Activated naive CD8-positive, alpha-beta T cell treated with anti-CD3 and anti-CD28 coated beads, Interleukin-2, amount 10 ng/mL, durations not matched to agents 7 days and 5 days (primary cell): ENCODE data around the gene CRYGB. TPM values are rescaled to one million over a fixed set of nuclear protein-coding genes. Genes with fewer than 3 reads are reported as not detected.
"Not testable (repeated sequence)": the region's sequence is repeated elsewhere in the genome, so short reads cannot be mapped to it uniquely, and the experiment has no call there.

Experiments
- ATAC-seq: fragments of 150-1000 bp; cut with Tn5 transposase; one replicate; pipeline ENCODE4 v1.10.0; 2021; ENCODE audit warnings: low read depth, moderate library complexity
- POLR2A ChIA-PET: fragments of 350-600 bp; sonication (Branson Sonifier 250); formaldehyde crosslinking; loops from one replicate; lab custom pipeline; 2021; ENCODE audit warnings: antibody characterized with exemption; lab: Charles Lee
- DNase-seq: peaks from one replicate; pipeline ENCODE4 v3.0.0; 2021
- H3K27ac Mint-ChIP-seq: one replicate; pipeline ENCODE4 v1.8.0; 2022; ENCODE audit warnings: mild to moderate bottlenecking, mixed read lengths
- H3K27me3 Mint-ChIP-seq: one replicate; pipeline ENCODE4 v1.8.0; 2022; ENCODE audit warnings: mild to moderate bottlenecking, moderate library complexity, mixed read lengths
- H3K36me3 Mint-ChIP-seq: one replicate; pipeline ENCODE4 v1.8.0; 2021; ENCODE audit warnings: mild to moderate bottlenecking, mixed read lengths
- H3K4me1 Mint-ChIP-seq: one replicate; pipeline ENCODE4 v1.8.0; 2021; ENCODE audit warnings: mixed read lengths
- H3K4me3 Mint-ChIP-seq: one replicate; pipeline ENCODE4 v1.8.0; 2022; ENCODE audit warnings: mild to moderate bottlenecking, moderate library complexity, mixed read lengths
- H3K9me3 Mint-ChIP-seq: one replicate; pipeline ENCODE4 v1.8.0; 2021; ENCODE audit warnings: mixed read lengths
- total RNA-seq, 2 experiments: library from RNA; stranded (reverse); gene quantifications; one replicate each; pipeline ENCODE4 v1.2.3, GENCODE V29; 2021

CRYGB gene
- total RNA-seq, 2 experiments from 2014 or later = not detected

DNA sequence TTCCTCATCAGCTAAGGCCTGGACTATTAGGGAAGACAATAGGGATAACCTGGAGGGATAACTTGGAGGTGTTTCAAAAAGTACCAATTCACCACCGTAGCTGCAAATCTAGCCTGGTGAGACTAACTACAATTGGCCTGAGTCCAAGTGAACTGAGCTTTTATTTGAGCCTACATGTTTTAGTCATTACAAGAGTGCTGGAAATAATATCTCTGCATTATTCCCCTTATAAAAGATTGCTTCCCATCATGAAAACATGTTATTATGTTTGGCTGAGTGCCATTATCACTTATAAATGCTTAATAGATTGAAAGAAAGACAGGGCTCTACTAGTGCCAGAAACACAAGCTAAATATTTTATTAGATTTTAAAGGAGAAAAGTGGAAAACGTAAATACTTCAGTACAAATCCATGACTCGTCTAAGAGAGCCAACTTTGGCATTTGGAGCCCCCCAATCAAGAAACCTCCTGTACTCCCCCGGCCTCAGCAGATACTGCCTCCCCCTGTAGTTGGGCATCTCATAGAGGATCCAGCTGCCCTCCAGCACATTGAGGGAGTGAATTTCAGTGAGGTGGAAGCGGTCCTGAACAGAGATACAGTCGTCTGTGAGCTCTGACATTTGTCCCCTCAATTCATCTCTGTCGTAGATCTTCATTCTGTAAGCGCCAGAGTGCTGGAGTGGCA, 3.6 kb downstream of the CRYGB start:
- no peak for DNase-seq
- Mint-ChIP-seq H3K36me3 (peaks cover 4% of the 10 kb centered on the region), H3K27ac (no peak overlapping the region), H3K4me3 (no peak overlapping the region), H3K4me1 (no peaks in the 10 kb centered on the region), H3K9me3 (peaks cover 3% of the 10 kb centered on the region), H3K27me3 (no peaks in the 10 kb centered on the region)
- no peak for ATAC-seq
- POLR2A ChIA-PET = no interaction called here

DNA sequence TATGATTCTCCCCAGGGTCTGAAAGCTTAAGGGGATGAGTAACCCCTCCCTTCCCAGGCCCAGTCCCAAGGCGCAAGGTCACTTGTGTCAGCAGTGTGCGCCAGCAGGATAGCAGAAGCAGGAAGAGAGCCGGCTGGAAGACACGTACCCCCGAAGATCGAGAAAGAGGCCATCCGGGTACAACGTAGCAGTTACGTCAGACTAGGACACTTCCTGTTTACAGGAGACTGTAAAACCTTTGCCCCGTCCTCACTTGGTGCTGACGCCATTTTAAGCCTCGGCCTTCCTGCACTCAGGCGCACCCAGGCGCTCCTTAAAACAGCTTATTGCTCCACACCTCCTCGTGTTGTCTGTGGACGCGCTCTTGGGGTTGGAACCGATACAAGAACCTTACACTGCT, 6.5 kb downstream of the CRYGB start:
- Mint-ChIP-seq H3K27me3 (no peaks in the 10 kb centered on the region), H3K9me3 (peaks cover 3% of the 10 kb centered on the region), H3K36me3 (peaks cover 5% of the 10 kb centered on the region), H3K27ac (no peak overlapping the region), H3K4me3 (no peak overlapping the region), H3K4me1 (peaks cover 11% of the 10 kb centered on the region)
- no peak for ATAC-seq
- DNase-seq = no peak
- POLR2A ChIA-PET = no interaction called here

DNA sequence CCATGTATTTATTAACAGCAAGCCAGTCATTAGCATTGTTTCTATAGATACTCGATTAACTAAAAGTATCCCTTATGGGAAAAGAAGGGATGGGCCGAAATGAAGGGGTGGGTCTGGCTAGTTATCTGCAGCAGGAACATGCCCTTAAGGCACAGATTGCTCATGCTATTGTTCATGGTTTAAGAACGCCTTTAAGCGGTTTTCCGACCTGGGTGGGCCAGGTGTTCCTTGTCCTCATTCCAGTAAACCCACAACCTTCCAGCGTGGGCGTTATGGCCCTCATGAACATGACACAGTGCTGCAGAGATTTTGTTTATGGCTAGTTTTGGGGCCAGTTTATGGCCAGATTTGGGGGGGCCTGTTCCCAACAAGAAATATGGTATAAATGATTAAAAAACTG, 7.6 kb downstream of the CRYGB start:
- H3K27me3 Mint-ChIP-seq, DNase-seq, POLR2A ChIA-PET, H3K27ac Mint-ChIP-seq, H3K4me3 Mint-ChIP-seq, ATAC-seq, H3K36me3 Mint-ChIP-seq, H3K9me3 Mint-ChIP-seq: not testable (repeated sequence)
- peaks cover 11% of the 10 kb centered on the region for H3K4me1 Mint-ChIP-seq

DNA sequence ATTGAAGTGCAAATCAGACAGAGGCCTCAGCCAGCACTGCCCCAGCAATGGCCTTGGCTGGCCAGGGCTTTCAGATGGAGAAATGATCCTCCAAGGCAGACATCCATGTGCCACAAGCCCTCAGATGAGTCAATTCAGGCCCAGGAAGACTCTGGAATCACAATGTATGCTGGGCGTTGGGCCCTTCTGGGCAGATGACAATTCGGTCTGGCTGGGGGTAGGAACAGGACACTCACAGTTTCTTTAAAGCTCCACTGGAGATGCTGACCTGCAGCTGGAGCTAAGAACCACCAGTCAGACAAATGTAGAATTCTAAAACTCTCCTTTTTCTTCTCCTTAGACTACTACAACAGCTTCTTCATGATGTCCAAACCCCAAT, 9.3 kb downstream of the CRYGB start:
- ATAC-seq = no peak
- H3K4me3 Mint-ChIP-seq = no peak overlapping the region
- no peak for DNase-seq
- POLR2A ChIA-PET = no interaction called here
- peaks cover 3% of the 10 kb centered on the region for H3K9me3 Mint-ChIP-seq
- peak overlapping the region; percentile 31 for H3K27ac Mint-ChIP-seq
- H3K36me3 Mint-ChIP-seq = peaks cover 5% of the 10 kb centered on the region
- H3K4me1 Mint-ChIP-seq = peaks cover 11% of the 10 kb centered on the region
- peaks cover 12% of the 10 kb centered on the region for H3K27me3 Mint-ChIP-seq

DNA sequence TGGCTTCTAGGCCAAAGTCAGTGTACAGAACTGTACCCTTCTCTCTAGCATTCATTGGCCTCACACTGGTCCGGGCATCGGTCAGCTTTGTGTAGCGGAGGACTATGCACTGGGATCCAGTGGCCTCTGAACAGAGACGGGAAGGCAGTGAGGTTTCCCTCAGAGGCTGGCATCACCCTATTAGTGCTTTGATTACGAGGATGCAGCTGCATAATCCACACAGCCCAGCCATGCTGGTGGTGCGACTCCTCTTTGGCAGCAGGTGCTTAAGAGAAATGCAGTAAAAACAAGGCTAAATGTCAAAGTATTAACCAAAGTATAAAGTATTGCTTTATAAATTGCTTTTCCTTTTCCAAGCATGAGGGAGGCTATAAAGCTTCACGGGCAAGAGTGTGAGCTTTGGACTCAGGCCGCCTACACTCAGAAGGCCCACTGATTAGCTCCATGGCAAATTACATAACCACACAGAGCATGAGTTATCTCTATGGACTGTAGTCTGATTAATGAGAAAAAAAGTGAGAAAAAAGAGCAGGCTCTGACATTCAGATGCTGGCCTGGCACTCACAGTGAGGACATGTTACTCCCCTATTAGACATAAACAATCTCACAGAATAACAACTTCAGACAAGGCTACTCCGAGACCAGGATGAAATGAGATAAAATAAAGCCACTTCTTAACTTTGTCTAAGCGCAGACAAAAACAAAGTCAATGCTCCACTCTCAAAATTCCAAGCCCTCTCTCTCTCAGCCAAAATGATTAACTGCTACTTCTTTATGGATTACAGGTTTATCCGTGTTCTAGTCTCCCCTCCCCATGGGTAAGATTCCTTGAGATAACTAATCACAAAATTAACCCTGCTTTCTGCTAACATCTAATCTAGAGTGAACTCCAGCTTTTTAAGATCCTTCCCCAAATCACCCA, 9.9 kb downstream of the CRYGB start:
- peaks cover 5% of the 10 kb centered on the region for H3K36me3 Mint-ChIP-seq
- DNase-seq = no peak
- H3K27ac Mint-ChIP-seq = peak overlapping the region; percentile 31
- no peak for ATAC-seq
- peaks cover 12% of the 10 kb centered on the region for H3K27me3 Mint-ChIP-seq
- H3K9me3 Mint-ChIP-seq = peaks cover 3% of the 10 kb centered on the region
- no peak overlapping the region for H3K4me3 Mint-ChIP-seq
- POLR2A ChIA-PET = no interaction called here
- H3K4me1 Mint-ChIP-seq = peaks cover 11% of the 10 kb centered on the region

DNA sequence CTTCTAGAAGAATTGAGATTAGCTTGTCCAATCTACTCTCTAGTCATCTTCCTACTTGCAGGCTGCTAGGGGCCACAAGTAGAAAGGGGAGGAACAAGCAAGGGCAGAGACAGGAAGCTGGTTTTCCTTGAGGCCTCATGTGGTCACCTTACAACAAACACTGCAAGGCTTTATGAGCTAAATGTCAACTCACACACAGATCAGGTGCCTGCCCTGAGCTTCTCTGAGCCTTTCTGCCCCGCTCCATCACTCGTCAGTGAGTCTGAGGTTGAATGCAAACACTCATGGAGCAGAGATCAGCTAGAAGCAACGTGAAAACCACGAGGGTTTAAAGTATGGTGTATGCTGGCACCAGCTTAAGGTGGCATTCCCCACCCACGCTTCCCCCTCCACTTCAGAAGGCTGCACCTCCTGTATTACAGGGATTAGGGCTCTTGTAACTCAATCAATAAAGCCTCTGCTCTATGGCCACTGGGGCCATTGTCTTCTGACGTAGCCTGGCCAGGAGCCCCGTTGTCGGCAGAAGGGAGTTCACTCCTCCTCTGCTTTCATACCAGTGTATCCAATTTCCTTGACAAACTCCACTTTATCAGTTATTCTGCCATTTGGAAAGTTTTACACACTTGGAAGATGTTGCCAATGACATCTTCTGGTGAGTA, 10.9 kb downstream of the CRYGB start:
- Mint-ChIP-seq H3K27me3 (peaks cover 12% of the 10 kb centered on the region), H3K4me1 (peaks cover 11% of the 10 kb centered on the region), H3K4me3 (peak overlapping the region; percentile 64), H3K36me3 (peaks cover 5% of the 10 kb centered on the region), H3K9me3 (peaks cover 3% of the 10 kb centered on the region), H3K27ac (peak overlapping the region; percentile 73)
- ATAC-seq = peak; percentile 96
- POLR2A ChIA-PET = no interaction called here
- DNase-seq = no peak

DNA sequence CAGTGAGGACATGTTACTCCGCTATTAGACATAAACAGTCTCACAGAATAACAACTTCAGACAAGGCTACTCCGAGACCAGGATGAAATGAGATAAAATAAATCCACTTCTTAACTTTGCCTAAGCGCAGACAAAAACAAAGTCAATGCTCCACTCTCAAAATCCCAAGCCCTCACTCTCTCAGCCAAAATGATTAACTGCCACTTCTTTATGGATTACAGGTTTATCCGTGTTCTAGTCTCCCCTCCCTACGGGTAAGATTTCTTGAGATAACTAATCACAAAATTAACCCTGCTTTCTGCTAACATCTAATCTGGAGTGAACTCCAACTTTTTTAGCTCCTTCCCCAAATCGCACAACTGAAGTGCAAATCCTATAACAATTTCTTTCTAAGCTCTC, 15.2 kb downstream of the CRYGB start:
- H3K27ac Mint-ChIP-seq = no peak overlapping the region
- DNase-seq (no peak), ATAC-seq (no peak)
- H3K9me3 Mint-ChIP-seq = peaks cover 2% of the 10 kb centered on the region
- H3K27me3 Mint-ChIP-seq = peaks cover 33% of the 10 kb centered on the region
- H3K36me3 Mint-ChIP-seq = no peaks in the 10 kb centered on the region
- no peak overlapping the region for H3K4me3 Mint-ChIP-seq
- POLR2A ChIA-PET = no interaction called here
- peaks cover 10% of the 10 kb centered on the region for H3K4me1 Mint-ChIP-seq

DNA sequence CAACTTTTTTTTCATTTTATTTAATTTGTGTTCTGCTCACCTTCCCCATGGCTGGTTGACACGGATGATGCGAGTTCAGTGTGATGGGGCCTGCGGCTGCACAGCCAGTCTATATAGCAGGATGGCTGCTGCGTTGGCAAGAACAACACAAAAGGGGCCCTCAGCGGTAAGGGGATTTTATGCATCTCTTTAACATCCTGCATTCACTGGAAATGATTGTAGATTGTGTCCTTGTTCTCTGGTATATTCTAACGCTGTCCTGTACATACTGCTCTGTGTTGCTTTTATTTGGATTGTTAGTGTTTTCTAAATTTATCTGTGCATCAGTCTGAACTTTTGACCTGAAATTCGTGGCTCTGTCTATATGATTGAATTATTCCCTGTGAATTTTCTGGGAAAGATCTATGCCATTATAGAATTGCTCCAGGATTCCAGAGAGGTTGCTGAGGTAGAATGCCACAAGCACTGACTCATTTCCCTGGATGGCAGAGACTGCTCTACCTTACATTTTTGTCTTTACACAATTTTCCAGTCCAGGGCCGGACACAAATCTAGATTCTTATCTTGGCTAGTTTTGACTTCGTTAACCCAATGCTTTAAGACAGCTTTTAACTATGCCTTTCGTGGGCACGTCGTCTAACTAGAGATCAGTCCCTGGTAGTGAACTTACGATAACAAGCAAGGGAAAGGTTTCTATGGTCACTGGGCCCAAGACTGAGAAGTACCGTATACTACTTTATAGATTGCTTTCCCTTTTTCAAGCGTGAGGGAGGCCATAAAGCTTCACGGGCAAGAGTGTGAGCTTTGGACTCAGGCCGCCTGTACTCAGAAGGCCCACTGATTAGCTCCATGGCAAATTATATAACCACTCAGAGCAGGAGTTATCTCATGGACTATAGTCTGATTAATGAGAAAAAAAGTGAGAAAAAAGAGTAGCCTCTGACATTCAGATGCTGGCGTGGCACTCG, 15.9 kb downstream of the CRYGB start, which contains the start of gene CRYGC:
Gene CRYGC, minus strand, starts transcription at position 85 of the 968 bp plus-strand sequence. Its CDS starts 36 bp downstream, at position 49.
- no peak within 1 kb of the TSS for H3K4me3 Mint-ChIP-seq
- peaks cover 2% of the 10 kb centered on the region for H3K36me3 Mint-ChIP-seq
- H3K27me3 Mint-ChIP-seq = peaks cover 40% of the 10 kb centered on the region
- peaks cover 7% of the 10 kb centered on the region for H3K4me1 Mint-ChIP-seq
- peaks cover 2% of the 10 kb centered on the region for H3K9me3 Mint-ChIP-seq
- POLR2A ChIA-PET = no interaction called here
- H3K27ac Mint-ChIP-seq = no peak within 1 kb of the TSS
- ATAC-seq (no peak), DNase-seq (no peak)

DNA sequence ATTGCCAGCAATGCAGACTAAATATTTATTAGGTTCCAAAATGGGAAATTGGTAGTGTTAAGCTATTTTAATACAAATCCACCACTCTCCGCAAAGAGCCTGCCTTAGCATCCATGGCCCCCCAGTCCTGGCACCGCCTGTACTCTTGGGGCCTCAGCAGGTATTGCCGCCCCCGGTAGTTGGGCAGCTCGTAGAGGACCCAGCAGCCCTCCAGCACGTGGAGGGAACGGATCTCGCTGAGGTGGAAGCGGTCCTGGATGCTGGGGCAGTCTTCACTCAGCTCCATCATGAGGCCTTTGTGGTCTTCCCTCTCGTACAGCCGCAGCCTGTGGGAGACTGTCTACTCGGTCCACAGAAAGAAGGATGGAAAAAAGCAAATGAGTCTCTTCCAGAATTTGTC, 17.8 kb downstream of the CRYGB start:
- peaks cover 2% of the 10 kb centered on the region for H3K36me3 Mint-ChIP-seq
- no peak for DNase-seq
- POLR2A ChIA-PET = no interaction called here
- H3K27ac Mint-ChIP-seq = no peak overlapping the region
- H3K9me3 Mint-ChIP-seq = peaks cover 2% of the 10 kb centered on the region
- H3K27me3 Mint-ChIP-seq = peaks cover 53% of the 10 kb centered on the region
- H3K4me3 Mint-ChIP-seq = no peak overlapping the region
- peaks cover 11% of the 10 kb centered on the region for H3K4me1 Mint-ChIP-seq
- no peak for ATAC-seq

DNA sequence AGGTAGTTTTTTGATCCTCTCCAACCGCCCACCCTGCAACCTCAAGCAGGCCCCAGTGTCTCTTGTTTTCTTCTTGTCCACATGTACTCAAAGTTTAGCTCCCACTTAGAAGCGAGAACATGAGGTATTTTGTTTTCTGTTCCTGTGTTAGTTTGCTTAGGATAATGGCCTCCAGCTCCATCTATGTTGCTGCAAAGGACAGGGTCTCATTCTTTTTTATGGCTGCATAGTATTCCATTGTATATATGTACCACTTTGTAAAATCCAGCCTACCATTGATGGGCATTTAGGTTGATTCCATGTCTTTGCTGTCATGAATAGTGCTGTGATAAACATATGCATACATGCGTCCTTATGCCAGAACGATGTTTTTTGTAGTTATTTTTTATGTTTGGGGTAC, 18.9 kb downstream of the CRYGB start:
- DNase-seq = no peak
- Mint-ChIP-seq H3K9me3 (peaks cover 2% of the 10 kb centered on the region), H3K36me3 (peaks cover 2% of the 10 kb centered on the region), H3K27me3 (peaks cover 42% of the 10 kb centered on the region), H3K4me1 (peaks cover 11% of the 10 kb centered on the region), H3K4me3 (no peak overlapping the region), H3K27ac (no peak overlapping the region)
- ATAC-seq = no peak
- POLR2A ChIA-PET = no interaction called here

DNA sequence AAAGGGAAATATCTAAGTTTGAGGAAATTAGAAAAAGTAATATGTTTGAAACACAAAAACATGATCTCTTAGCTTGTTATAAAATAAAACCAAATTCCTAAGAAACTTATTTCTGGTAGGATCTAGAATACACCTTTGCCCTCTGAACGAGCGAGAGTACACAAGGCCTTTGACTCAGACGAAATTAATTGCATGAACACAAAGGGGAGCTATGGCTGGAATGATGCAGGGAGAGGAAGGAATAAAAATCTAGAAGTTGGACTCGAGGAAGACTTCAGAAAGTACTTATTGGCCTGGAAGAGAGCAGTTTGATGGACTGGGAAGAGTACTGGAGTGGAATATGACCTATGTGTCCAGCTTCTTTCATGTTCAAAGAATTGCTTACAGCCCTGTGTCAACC, 20.7 kb downstream of the CRYGB start:
- no peak overlapping the region for H3K27ac Mint-ChIP-seq
- H3K9me3 Mint-ChIP-seq = peaks cover 2% of the 10 kb centered on the region
- POLR2A ChIA-PET = interaction anchor here (0.8 kb wide), 1 partner anchor 194 kb away, joined by 3 read pairs; no protein-coding TSS in a partner anchor
- peaks cover 11% of the 10 kb centered on the region for H3K4me1 Mint-ChIP-seq
- peak overlapping the region; percentile 19 for H3K4me3 Mint-ChIP-seq
- H3K27me3 Mint-ChIP-seq = peaks cover 48% of the 10 kb centered on the region
- H3K36me3 Mint-ChIP-seq = peaks cover 2% of the 10 kb centered on the region
- DNase-seq = no peak
- ATAC-seq = no peak

DNA sequence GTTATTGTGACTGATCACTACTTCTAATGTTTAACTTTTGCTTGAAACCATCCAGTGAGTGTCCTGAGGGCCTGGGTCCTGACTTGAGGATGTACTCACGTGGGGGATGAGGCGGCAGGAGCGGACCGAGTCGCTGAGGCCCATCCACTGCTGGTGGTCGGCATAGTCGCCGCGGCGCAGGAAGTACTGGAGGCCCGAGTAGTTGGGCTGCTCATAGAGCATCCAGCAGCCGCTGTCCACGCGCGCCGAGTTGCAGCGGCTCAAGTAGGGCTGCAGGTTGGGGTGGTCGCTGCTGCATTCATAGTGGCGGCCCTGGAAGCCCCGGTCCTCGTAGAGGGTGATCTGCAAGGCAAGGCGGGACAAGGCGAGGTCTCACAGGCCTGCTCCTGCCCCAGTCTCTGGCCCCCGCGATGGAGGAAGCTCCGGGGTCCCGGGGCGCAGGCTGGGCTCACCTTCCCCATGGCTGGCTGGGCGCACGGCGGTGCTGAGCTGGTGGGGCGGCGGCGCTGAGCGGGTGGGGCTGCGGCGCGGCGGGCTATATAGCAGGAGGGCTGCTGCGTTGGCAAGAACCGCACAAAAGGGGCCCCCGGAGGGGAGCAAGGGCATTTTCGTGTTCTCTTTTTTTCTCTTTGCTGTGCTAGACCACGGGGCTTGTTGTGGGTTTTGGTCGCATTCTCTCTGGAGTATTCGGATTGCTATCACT, 21.8 kb downstream of the CRYGB start, which contains the start of gene CRYGD:
Gene CRYGD, minus strand, starts transcription at position 512 of the 703 bp plus-strand sequence. Its CDS starts 51 bp downstream, at position 461.
- Mint-ChIP-seq H3K4me1 (peaks cover 13% of the 10 kb centered on the region), H3K4me3 (peak within 1 kb of the TSS; percentile 53), H3K27me3 (peaks cover 45% of the 10 kb centered on the region)
- H3K36me3 Mint-ChIP-seq, H3K27ac Mint-ChIP-seq, H3K9me3 Mint-ChIP-seq, POLR2A ChIA-PET: not testable (repeated sequence)
- peak; percentile 43 for DNase-seq
- ATAC-seq = peak; percentile 83
